Cardiac fibroblast (primary cell): ENCODE measurements around the gene ASTN2.
"Not testable (repeated sequence)": the region's sequence is repeated elsewhere in the genome, so short reads cannot be mapped to it uniquely, and the experiment has no call there.

Experiments
- DNase-seq, 2 donors: peaks; one replicate each; pipeline versions ENCODE4 v3.0.0 to v3.0.0-alpha.2; 2010; ENCODE audit warnings: low read depth in 2 of 2
- H3K4me3 ChIP-seq, 2 donors: replicated peaks in 1 of 2; 1 replicate in 1 of 2; 2 replicates in 1 of 2; pipeline ENCODE4 v1.5.1; 2011; ENCODE audit warnings: low read depth in 2 of 2, low read length in 2 of 2, mild to moderate bottlenecking in 2 of 2, moderate library complexity in 1 of 2
- CTCF ChIP-seq: IDR thresholded peaks from one replicate; pipeline ENCODE4 v1.5.1; 2011; ENCODE audit warnings: low read depth, mild to moderate bottlenecking, low read length, inconsistent platforms

ASTN2 gene

GRCh38 chr9:116904165-116904564 lies 510.7 kb downstream of the ASTN2 start:
- no peak overlapping the region for H3K4me3 ChIP-seq
- no peak for TF ChIP-seq CTCF
- no peak for DNase-seq

GRCh38 chr9:116901260-116901659 lies 513.6 kb downstream of the ASTN2 start:
- DNase-seq: peak in 1 of 2 donors; percentile 4
- no peak for TF ChIP-seq CTCF

GRCh38 chr9:116900543-116900942 lies 514.3 kb downstream of the ASTN2 start:
- no peak for DNase-seq
- no peak overlapping the region for H3K4me3 ChIP-seq
- no peak for TF ChIP-seq CTCF

More at GRCh38 chr9:116901260-116901659, 513.6 kb downstream of the ASTN2 start:
- H3K4me3 ChIP-seq: no peak overlapping the region

- no peak for TF ChIP-seq CTCF
- DNase-seq: no peak
- H3K4me3 ChIP-seq: no peak overlapping the region
Observed at GRCh38 chr9:116900007-116900367, 514.9 kb downstream of the ASTN2 start.

GRCh38 chr9:116899337-116900006 lies 515.4 kb downstream of the ASTN2 start:
- no peak for TF ChIP-seq CTCF
- no peak overlapping the region for H3K4me3 ChIP-seq
- DNase-seq: no peak

GRCh38 chr9:116898131-116898530 lies 516.7 kb downstream of the ASTN2 start:
- not testable (repeated sequence) for H3K4me3 ChIP-seq, DNase-seq

- H3K4me3 ChIP-seq: no peak overlapping the region
- no peak for TF ChIP-seq CTCF
- DNase-seq: no peak
Observed at GRCh38 chr9:116897201-116897600, 517.7 kb downstream of the ASTN2 start.
